K562 (cell line): ENCODE measurements around the gene PACSIN1. TPM values are rescaled to one million over a fixed set of nuclear protein-coding genes. Genes with fewer than 3 reads are reported as not detected.

Experiments used
- ATAC-seq: fragments of 200-7000 bp; cut with Tn5 transposase; 3 replicates; pipeline ENCODE4 v1.9.1; 2020; ENCODE audit warnings: moderate library complexity
- BruUV-seq: library from RNA; stranded (reverse); fragments of 400-500 nt; replicated peaks from 2 replicates; lab custom pipeline; 2021; lab: Mats Ljungman, UMichigan
- CTCF ChIA-PET: fragments of 300-600 bp; formaldehyde crosslinking; extraction: SDS; loops from one replicate; lab custom pipeline; 2021; ENCODE audit warnings: low intra/inter-chr PET ratio; lab: Yijun Ruan, JAX
- POLR2A ChIA-PET: fragments of 300-600, 350-650 bp; sonication (Branson Sonifier 250); formaldehyde crosslinking; extraction: SDS; loops from one replicate; lab custom pipeline; 2021; ENCODE audit warnings: antibody characterized with exemption, inconsistent platforms; lab: Yijun Ruan, JAX
- DNase-seq, 4 experiments: peaks; one replicate each; pipeline versions ENCODE4 v3.0.0 to v3.0.0-alpha.2; 2011 to 2018; ENCODE audit warnings: low spot score in 3 of 4, mixed read lengths in 3 of 4; ENCODE audit errors: extremely low read depth in 1 of 4
- FAIRE-seq: peaks from 2 replicates; lab custom pipeline; 2011; peaks lifted over from hg19 to GRCh38; lab: Jason Lieb, UNC
- H2AFZ ChIP-seq: 2 replicates; pipeline ENCODE4 v1.6.0; 2011; ENCODE audit warnings: low read depth, low read length, control low read depth, inconsistent platforms
- H3K27ac ChIP-seq: fragments of 200-600 bp; 3 replicates; pipeline ENCODE4 v1.8.0; 2011; ENCODE audit warnings: low read depth, mild to moderate bottlenecking, control low read depth, inconsistent platforms, low read length, moderate library complexity, mixed read lengths; ENCODE audit errors: extremely low read depth
- H3K27me3 ChIP-seq, 2 experiments: fragments of 300-600 bp in 1 of 2; 2 replicates in 1 of 2; 3 replicates in 1 of 2; pipeline versions ENCODE4 v1.6.0 to v1.8.0; 2011; ENCODE audit warnings: inconsistent platforms in 2 of 2, low read length in 2 of 2, mild to moderate bottlenecking in 1 of 2, mixed read lengths in 1 of 2, moderate library complexity in 1 of 2; ENCODE audit not compliant: control insufficient read depth in 2 of 2, insufficient read depth in 2 of 2
- H3K36me3 ChIP-seq: fragments of 300-600 bp; 3 replicates; pipeline ENCODE4 v1.8.0; 2011; ENCODE audit warnings: mild to moderate bottlenecking, low read length, inconsistent platforms; ENCODE audit not compliant: control insufficient read depth, insufficient read depth
- H3K4me1 ChIP-seq, 2 experiments: fragments of 200-600 bp in 1 of 2; replicated peaks in 1 of 2; 2 replicates in 1 of 2; 3 replicates in 1 of 2; pipeline versions ENCODE4 v1.5.1 to v1.8.0; 2011; ENCODE audit warnings: inconsistent platforms in 2 of 2, low read length in 2 of 2, mild to moderate bottlenecking in 1 of 2, mixed read lengths in 1 of 2, moderate library complexity in 1 of 2; ENCODE audit not compliant: control insufficient read depth in 2 of 2, insufficient read depth in 2 of 2
- H3K4me2 ChIP-seq: 2 replicates; pipeline ENCODE4 v1.6.1; 2011; ENCODE audit warnings: low read length, control low read depth, inconsistent platforms, mixed read lengths; ENCODE audit not compliant: insufficient read depth
- H3K4me3 ChIP-seq: fragments of 200-600 bp; sonication (generic), shearing (Covaris generic); 2 replicates; pipeline ENCODE4 v1.5.1; 2016; ENCODE audit warnings: control low read depth, inconsistent platforms
- H3K79me2 ChIP-seq: fragments of 200-600 bp; 3 replicates; pipeline ENCODE4 v1.8.0; 2011; ENCODE audit warnings: low read length, inconsistent platforms; ENCODE audit not compliant: control insufficient read depth, insufficient read depth
- H3K9ac ChIP-seq, 2 experiments: 2 replicates each; pipeline versions ENCODE4 v1.6.0 to v1.6.1; 2011; ENCODE audit warnings: low read depth in 2 of 2, low read length in 2 of 2, control low read depth in 1 of 2, inconsistent platforms in 1 of 2, mild to moderate bottlenecking in 1 of 2, mixed read lengths in 1 of 2; ENCODE audit not compliant: insufficient read depth in 1 of 2
- H3K9me1 ChIP-seq: one replicate; pipeline ENCODE4 v1.6.0; 2011; ENCODE audit warnings: inconsistent platforms, mild to moderate bottlenecking, low read length, moderate library complexity; ENCODE audit not compliant: control insufficient read depth, insufficient read depth
- H3K9me3 ChIP-seq: replicated peaks from 2 replicates; pipeline ENCODE4 v1.5.1; 2011; ENCODE audit warnings: low read depth, low read length, inconsistent platforms; ENCODE audit not compliant: control insufficient read depth, insufficient read depth
- H4K20me1 ChIP-seq: replicated peaks from 2 replicates; pipeline ENCODE4 v1.6.1; 2011; ENCODE audit warnings: low read length, inconsistent platforms, mixed read lengths; ENCODE audit not compliant: control insufficient read depth, insufficient read depth
- ADNP ChIP-seq: fragments of 200-800 bp; sonication (Bioruptor generic); IDR thresholded peaks from 2 replicates; pipeline ENCODE4 v1.6.1; 2016; ENCODE audit warnings: missing genetic modification characterization, missing compliant biosample characterization
- ATF6 ChIP-seq: sonication (generic); formaldehyde crosslinking; IDR thresholded peaks from 2 replicates; pipeline ENCODE4 v1.4.0; 2020; ENCODE audit warnings: mild to moderate bottlenecking, missing genetic modification reagents
- BCOR ChIP-seq: fragments of 450-650 bp; IDR thresholded peaks from 2 replicates; pipeline ENCODE4 v1.6.1; 2016
- CEBPG ChIP-seq, 3 experiments: fragments of 200-800 bp in 1 of 3; sonication (Bioruptor generic) in 1 of 3; sonication (generic) in 1 of 3; formaldehyde crosslinking in 1 of 3; IDR thresholded peaks in 2 of 3; conservative IDR thresholded peaks in 1 of 3; 2 replicates each; pipeline versions ENCODE4 v1.6.1 to v1.8.0; 2016 to 2022; ENCODE audit warnings: missing compliant biosample characterization in 2 of 3, missing genetic modification characterization in 2 of 3, mild to moderate bottlenecking in 1 of 3, missing genetic modification reagents in 1 of 3
- CREB3L1 ChIP-seq: fragments of 450-650 bp; IDR thresholded peaks from 2 replicates; pipeline ENCODE4 v1.6.1; 2014; ENCODE audit warnings: low read depth, mild to moderate bottlenecking, moderate library complexity, borderline replicate concordance
- CTBP1 ChIP-seq: fragments of 450-650 bp; IDR thresholded peaks from 2 replicates; pipeline ENCODE4 v1.6.1; 2016; ENCODE audit warnings: borderline replicate concordance
- E4F1 ChIP-seq: fragments of 250-450 bp; sonication (Bioruptor Pico); IDR thresholded peaks from 2 replicates; pipeline ENCODE4 v1.5.0; 2021; ENCODE audit warnings: mild to moderate bottlenecking, borderline replicate concordance
- EGR1 ChIP-seq: fragments of 450-650 bp; conservative IDR thresholded peaks from 2 replicates; pipeline ENCODE4 v1.6.1; 2017; ENCODE audit warnings: mild to moderate bottlenecking
- HDAC2 ChIP-seq: fragments of 450-650 bp; IDR thresholded peaks from 2 replicates; pipeline ENCODE4 v1.6.1; 2016; ENCODE audit warnings: mild to moderate bottlenecking
- HDAC8 ChIP-seq: fragments of 450-650 bp; IDR thresholded peaks from 2 replicates; pipeline ENCODE4 v1.6.1; 2016; ENCODE audit warnings: mild to moderate bottlenecking, missing genetic modification characterization, moderate library complexity, missing compliant biosample characterization
- NFIC ChIP-seq: fragments of 450-650 bp; IDR thresholded peaks from 2 replicates; pipeline ENCODE4 v1.6.1; 2017; ENCODE audit warnings: mild to moderate bottlenecking, inconsistent platforms
- NFIX ChIP-seq: fragments of 250-450 bp; sonication (Bioruptor Pico); IDR thresholded peaks from 2 replicates; pipeline ENCODE4 v1.4.0; 2020; ENCODE audit warnings: low read depth, mild to moderate bottlenecking, moderate library complexity
- PHTF2 ChIP-seq: fragments of 250-450 bp; sonication (Bioruptor Pico); IDR thresholded peaks from 2 replicates; pipeline ENCODE4 v1.5.0; 2021; ENCODE audit warnings: mild to moderate bottlenecking
- SAP30 ChIP-seq: fragments of 200-600 bp; sonication (generic); IDR thresholded peaks from 2 replicates; pipeline ENCODE4 v1.6.1; 2012; ENCODE audit warnings: borderline replicate concordance, low read depth, mild to moderate bottlenecking, moderate library complexity, low read length, control low read depth, inconsistent platforms; ENCODE audit not compliant: insufficient read depth, poor library complexity, severe bottlenecking
- SMARCA5 ChIP-seq: fragments of 450-650 bp; IDR thresholded peaks from 2 replicates; pipeline ENCODE4 v1.6.1; 2016
- ZFP36 ChIP-seq: fragments of 150-350 bp; IDR thresholded peaks from 2 replicates; pipeline ENCODE4 v1.6.1; 2018; ENCODE audit warnings: low read length, low read depth; ENCODE audit not compliant: partially characterized antibody
- ZNF23 ChIP-seq: fragments of 250-450 bp; sonication (Bioruptor Pico); IDR thresholded peaks from 2 replicates; pipeline ENCODE4 v1.4.0; 2020; ENCODE audit warnings: mild to moderate bottlenecking
- ZNF324 ChIP-seq: fragments of 250-450 bp; sonication (Bioruptor Pico); IDR thresholded peaks from 2 replicates; pipeline ENCODE4 v1.4.0; 2020; ENCODE audit warnings: mild to moderate bottlenecking
- ZNF780A ChIP-seq: fragments of 250-450 bp; sonication (Bioruptor Pico); IDR thresholded peaks from 2 replicates; pipeline ENCODE4 v1.5.0; 2021; ENCODE audit warnings: mild to moderate bottlenecking
- WGBS: fragments of 100-300 bp; shearing (Covaris generic); methylation state at CpG from one replicate; pipeline ENCODE4 v1.1.6; 2016; ENCODE audit warnings: low coverage, mixed read lengths; ENCODE audit not compliant: insufficient coverage; ENCODE audit errors: missing lambda C conversion rate; 5-methylcytosine and 5-hydroxymethylcytosine counted together
- in situ Hi-C: fragments of 300-500 bp; cut with MboI; formaldehyde crosslinking; loops from 4 replicates; pipeline ENCODE4 v1.15.0; 2018; ENCODE audit warnings: inconsistent platforms, mixed read lengths
- intact Hi-C: fragments of 100-400 bp; cut with micrococcal nuclease; formaldehyde crosslinking; loops from 2 replicates; pipeline ENCODE4 v1.14.2; 2022
- polyA plus RNA-seq, 8 experiments: library from polyadenylated mRNA; depleted of rRNA in 4 of 8; stranded (reverse) in 5 of 8; unstranded in 3 of 8; fragments of >200 nt; fragmentation: Nextera tagmentation in 2 of 8; fragmentation: Illumina TruSeq in 1 of 8; extraction: Ambion mirVana in 2 of 8; extraction: Trizol in 1 of 8; gene quantifications; 2 replicates each; pipeline versions ENCODE4 v1.2.1 to v1.2.3, GENCODE V29; 2011 to 2014; ENCODE audit warnings: inconsistent platforms in 1 of 8, missing spikeins in 1 of 8
- total RNA-seq, 7 experiments: library from RNA; depleted of rRNA in 6 of 7; stranded (reverse); fragments of >200 nt in 6 of 7; fragmentation: Illumina TruSeq in 2 of 7; extraction: Trizol in 2 of 7; gene quantifications; 2 replicates each; pipeline versions ENCODE4 v1.2.1 to v1.2.3, GENCODE V29; 2011 to 2021; ENCODE audit warnings: low replicate concordance in 1 of 7

The PACSIN1 gene
- total and polyA plus RNA-seq, 9 of the 15 experiments (the other 6 are each of a cell fraction or from before 2014, with no cell fraction given), result 0.01 to 1.7 (median 0.45) TPM

GRCh38 chr6:34564181-34564580 is 98.3 kb downstream of the PACSIN1 start:
- FAIRE-seq (no peak), DNase-seq (no peak), ATAC-seq (no peak)
- CTCF ChIA-PET, result no interaction called here
- peaks cover 5% of the 10 kb centered on the region for H3K9me1 ChIP-seq
- no peaks in the 10 kb centered on the region for H3K79me2 ChIP-seq
- intact Hi-C loops, result no loop called here
- H3K36me3 ChIP-seq, result no peaks in the 10 kb centered on the region
- no peak overlapping the region for H3K4me3 ChIP-seq
- peaks cover 49 to 84% of the 10 kb centered on the region in 2 experiments for H3K4me1 ChIP-seq
- no peak overlapping the region for H3K4me2 ChIP-seq
- in situ Hi-C loops, result no loop called here
- H3K27me3 ChIP-seq, result no peaks in the 10 kb centered on the region
- POLR2A ChIA-PET, result interaction anchor here (0.7 to 1.3 kb wide), 4 partner anchors 9 to 213 kb away, joined by 3 to 6 read pairs (median 3); no protein-coding TSS in a partner anchor
- no peak overlapping the region for H2AFZ ChIP-seq
- H3K9me3 ChIP-seq, result no peaks in the 10 kb centered on the region
- WGBS, result 84% methylated on average over 5 of the region's 5 CpGs
- H3K9ac ChIP-seq, result peak overlapping the region in 1 of 2 experiments; percentile 2; a peak in 1 of 4 replicates
- no peaks in the 10 kb centered on the region for H4K20me1 ChIP-seq
- H3K27ac ChIP-seq, result no peak overlapping the region
- BruUV-seq, result no TSS peak
- TF ChIP-seq HDAC8 (tag) (no peak), E4F1 (no peak), ZFP36 (peak; percentile 89), SAP30 (no peak), ZNF23 (no peak), ADNP (tag) (peak; percentile 81), PHTF2 (no peak), BCOR (peak; percentile 93), NFIC (no peak), EGR1 (no peak), CTBP1 (no peak), SMARCA5 (0 out of 2 replicates have a peak, but pooled peaks have one; percentile 40), NFIX (CRISPR knock-in tag) (no peak), HDAC2 (peak; percentile 82), ATF6 (CRISPR knock-in tag) (no peak), ZNF780A (CRISPR knock-in tag) (no peak), CREB3L1 (no peak), CEBPG (CRISPR knock-in tag; IDR thresholded peaks at IDR 0.05) (no peak), CEBPG (tag; conservative IDR thresholded peaks at IDR 0.05 in 1 of 2, IDR thresholded peaks at IDR 0.05 in 1 of 2) (no peak), ZNF324 (CRISPR knock-in tag) (no peak)
